SH-SY5Y (cell line): Measurements from ENCODE around the gene ABI1.

ENCODE experiments used
- GATA2 ChIP-seq: IDR thresholded peaks from 2 replicates; pipeline ENCODE4 v1.6.1; 2011; ENCODE audit warnings: mild to moderate bottlenecking, low read depth, low read length
- GATA3 ChIP-seq: IDR thresholded peaks from 2 replicates; pipeline ENCODE4 v1.6.1; 2011; ENCODE audit warnings: low read depth, mild to moderate bottlenecking, low read length, moderate library complexity

- TF ChIP-seq GATA3: no peak
- no peak for TF ChIP-seq GATA2
These were observed 50.2 kb downstream of the ABI1 start for GRCh38 chr10:26810435-26811026.
